ENCODE results near the gene NINJ2.

The NINJ2 gene

DNA sequence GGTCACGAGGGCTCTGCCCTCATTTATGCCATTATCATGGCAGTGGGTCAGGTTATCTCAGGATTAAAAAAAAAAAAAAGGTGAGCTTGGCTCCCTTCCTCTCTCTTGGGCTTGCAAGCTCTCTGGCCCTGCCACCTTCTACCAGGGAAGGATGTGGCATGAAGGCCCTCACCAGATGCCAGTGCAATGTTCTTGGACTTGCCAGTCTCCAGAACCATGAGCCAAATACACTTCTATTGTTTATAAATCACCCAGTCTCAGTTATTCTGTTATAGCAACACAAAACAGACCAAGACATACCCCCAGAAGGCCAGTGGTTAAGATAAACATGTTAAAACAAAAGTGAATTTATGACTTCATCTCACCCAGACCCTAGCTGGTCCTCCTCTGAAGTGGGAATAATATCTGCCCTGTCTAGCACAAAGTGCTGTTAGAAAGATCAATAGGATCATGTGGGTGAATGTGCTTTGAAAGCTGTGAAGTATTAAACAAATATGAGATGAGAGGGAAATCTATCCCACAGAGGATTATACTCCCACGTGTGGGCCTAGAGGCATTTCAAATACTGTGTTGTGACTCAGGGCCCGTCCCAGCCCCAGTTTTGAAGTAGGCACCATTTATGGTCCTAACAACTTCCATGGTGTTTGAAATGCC, 88.6 kb downstream of the NINJ2 start:
- no peak overlapping the region for H3K27ac ChIP-seq
- TF ChIP-seq ZFX (IDR thresholded peaks at IDR 0.05), result no peak
- TF ChIP-seq, protein P1, sequence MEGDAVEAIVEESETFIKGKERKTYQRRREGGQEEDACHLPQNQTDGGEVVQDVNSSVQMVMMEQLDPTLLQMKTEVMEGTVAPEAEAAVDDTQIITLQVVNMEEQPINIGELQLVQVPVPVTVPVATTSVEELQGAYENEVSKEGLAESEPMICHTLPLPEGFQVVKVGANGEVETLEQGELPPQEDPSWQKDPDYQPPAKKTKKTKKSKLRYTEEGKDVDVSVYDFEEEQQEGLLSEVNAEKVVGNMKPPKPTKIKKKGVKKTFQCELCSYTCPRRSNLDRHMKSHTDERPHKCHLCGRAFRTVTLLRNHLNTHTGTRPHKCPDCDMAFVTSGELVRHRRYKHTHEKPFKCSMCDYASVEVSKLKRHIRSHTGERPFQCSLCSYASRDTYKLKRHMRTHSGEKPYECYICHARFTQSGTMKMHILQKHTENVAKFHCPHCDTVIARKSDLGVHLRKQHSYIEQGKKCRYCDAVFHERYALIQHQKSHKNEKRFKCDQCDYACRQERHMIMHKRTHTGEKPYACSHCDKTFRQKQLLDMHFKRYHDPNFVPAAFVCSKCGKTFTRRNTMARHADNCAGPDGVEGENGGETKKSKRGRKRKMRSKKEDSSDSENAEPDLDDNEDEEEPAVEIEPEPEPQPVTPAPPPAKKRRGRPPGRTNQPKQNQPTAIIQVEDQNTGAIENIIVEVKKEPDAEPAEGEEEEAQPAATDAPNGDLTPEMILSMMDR (conservative IDR thresholded peaks at IDR 0.05), result no peak

GRCh38 chr12:573232-573631, 90.0 kb downstream of the NINJ2 start:
- TF ChIP-seq ZFX (IDR thresholded peaks at IDR 0.05), result no peak
- TF ChIP-seq, protein P1 (conservative IDR thresholded peaks at IDR 0.05), result no peak
- no peak overlapping the region for H3K27ac ChIP-seq

DNA sequence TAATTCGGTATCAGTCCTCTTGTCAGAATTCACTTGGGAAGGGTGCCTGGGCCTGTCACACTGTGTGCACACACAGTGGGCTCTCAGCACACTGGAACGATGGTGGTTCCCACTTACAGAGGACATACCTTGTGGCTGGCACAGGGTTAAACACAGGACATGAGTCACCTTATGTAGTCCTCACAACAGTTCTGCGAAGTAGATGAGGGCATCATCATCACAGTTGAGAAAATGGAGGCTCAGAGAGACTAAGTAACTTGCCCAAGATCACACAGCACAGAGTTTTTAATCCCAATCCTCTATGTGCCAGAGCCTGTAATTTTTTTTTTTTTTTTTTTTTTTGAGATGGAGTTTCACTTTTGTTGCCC, 90.7 kb downstream of the NINJ2 start:
- H3K27ac ChIP-seq, result peak overlapping the region; percentile 59
- TF ChIP-seq ZFX (IDR thresholded peaks at IDR 0.05), result no peak
- TF ChIP-seq, protein P1 (conservative IDR thresholded peaks at IDR 0.05), result no peak

GRCh38 chr12:571795-572531, 91.3 kb downstream of the NINJ2 start:
- 0 out of 2 replicates have a peak, but pooled peaks have one; percentile 11 for TF ChIP-seq ZFX (IDR thresholded peaks at IDR 0.05)
- TF ChIP-seq, protein P1 (conservative IDR thresholded peaks at IDR 0.05), result no peak
- peak overlapping the region; percentile 59 for H3K27ac ChIP-seq

DNA sequence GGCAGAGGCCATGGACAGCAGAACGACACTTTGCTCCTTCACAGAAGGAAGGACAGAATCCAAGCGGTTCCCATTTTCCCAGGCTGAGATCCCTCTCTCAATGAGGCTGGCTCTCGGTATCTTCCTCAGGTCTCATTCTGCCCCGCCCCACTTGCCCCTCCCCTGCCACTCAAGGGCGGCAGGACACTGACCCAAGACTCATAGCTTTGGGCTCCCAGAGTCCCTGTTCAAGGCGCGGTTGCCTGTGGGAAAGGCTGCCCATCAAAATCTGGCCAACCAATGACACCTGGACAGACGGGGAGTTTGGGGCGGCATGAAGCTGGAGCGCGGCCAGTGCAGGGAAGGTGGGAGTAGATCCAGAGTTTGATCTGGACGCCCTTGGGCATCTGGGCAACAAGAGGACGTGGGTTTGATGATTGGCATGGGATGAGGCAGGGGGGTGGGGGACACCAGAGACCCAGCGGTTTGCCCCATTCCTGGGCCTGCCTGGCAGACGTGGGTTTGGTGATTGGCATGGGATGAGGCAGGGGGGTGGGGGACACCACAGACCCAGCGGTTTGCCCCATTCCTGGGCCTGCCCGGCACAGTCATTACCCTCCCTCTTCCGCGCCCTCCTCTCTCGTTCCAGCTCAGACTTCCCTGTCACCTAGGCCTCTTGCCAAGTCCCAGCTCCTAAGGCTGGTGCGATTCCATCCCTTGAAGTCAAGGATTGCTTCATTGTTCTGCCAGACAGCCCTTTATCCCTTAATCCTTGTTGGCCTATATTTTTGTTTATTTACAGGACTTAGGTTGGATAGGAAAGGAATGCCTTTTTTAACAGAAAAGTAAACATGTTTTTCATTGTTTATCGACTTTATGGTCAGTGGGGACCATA, 92.1 kb downstream of the NINJ2 start:
- no peak for TF ChIP-seq ZFX (IDR thresholded peaks at IDR 0.05)
- H3K27ac ChIP-seq, result peak overlapping the region; percentile 59

GRCh38 chr12:570435-570920, 92.8 kb downstream of the NINJ2 start:
- TF ChIP-seq ZFX (IDR thresholded peaks at IDR 0.05), result no peak
- TF ChIP-seq, protein P1 (conservative IDR thresholded peaks at IDR 0.05), result no peak
- peak overlapping the region; percentile 59 for H3K27ac ChIP-seq

DNA sequence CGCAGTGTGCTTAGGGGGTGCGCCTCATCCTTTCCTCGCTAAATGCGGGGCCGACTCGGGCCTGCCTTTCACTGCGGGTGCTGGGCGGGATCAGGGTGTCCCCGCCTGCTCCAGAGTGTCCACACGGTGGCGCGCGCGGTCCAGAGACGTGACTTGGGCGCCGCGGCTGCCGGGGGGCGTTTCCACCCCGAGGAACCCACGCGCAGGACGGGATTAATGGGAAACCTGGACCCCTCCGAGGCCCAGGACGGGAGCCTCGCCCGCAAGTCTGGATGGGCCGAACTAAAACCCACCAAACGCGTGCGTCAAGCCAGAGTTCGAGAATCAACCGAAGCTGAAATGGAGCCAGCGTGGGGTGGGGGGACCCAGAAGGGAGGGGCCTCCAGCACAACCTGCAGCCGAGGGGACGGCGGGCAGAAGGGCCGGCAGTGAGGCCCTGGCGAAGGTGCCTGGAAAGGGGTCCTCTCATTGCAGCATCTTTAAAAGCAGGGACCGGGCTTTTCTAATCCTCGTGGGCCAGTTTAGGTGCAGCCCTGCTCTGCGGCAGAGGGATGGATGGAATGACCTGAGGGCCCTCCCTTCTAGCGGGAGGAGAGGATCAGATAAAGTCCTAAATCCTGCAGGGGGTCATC, 93.3 kb downstream of the NINJ2 start:
- peak overlapping the region; percentile 59 for H3K27ac ChIP-seq
- TF ChIP-seq, protein P1 (conservative IDR thresholded peaks at IDR 0.05), result peak; percentile 97
- TF ChIP-seq ZFX (IDR thresholded peaks at IDR 0.05), result no peak
